Gastrocnemius medialis (tissue), 4 donors: Measurements from ENCODE around the gene ARRDC2. TPM values are rescaled to one million over a fixed set of nuclear protein-coding genes. Genes with fewer than 3 reads are reported as not detected.

Experiments
- ATAC-seq, 2 donors: fragments of 150-250 bp; one replicate each; pipeline ENCODE4 v1.9.1; 2016
- DNase-seq, 2 donors: peaks; one replicate each; pipeline ENCODE4 v3.0.0-alpha.2; 2019
- H3K27ac ChIP-seq, 4 donors: fragments of 200-600 bp; sonication (generic); 1 replicate in 1 of 4; 2 replicates in 3 of 4; pipeline ENCODE4 v1.5.1; 2016 to 2018; ENCODE audit warnings: mild to moderate bottlenecking in 2 of 4, moderate library complexity in 1 of 4
- H3K27me3 ChIP-seq, 3 donors: fragments of 200-600 bp; sonication (generic) in 2 of 3; 1 replicate in 1 of 3; 2 replicates in 2 of 3; pipeline versions ENCODE4 v1.5.1 to v1.6.0; 2016 to 2019; ENCODE audit warnings: mild to moderate bottlenecking in 1 of 3, moderate library complexity in 1 of 3
- H3K36me3 ChIP-seq, 2 donors: fragments of 200-600 bp; sonication (generic) in 1 of 2; one replicate each; pipeline ENCODE4 v1.5.1; 2017 to 2018
- H3K4me1 ChIP-seq, 2 donors: fragments of 200-600 bp; sonication (generic) in 1 of 2; one replicate each; pipeline ENCODE4 v1.5.1; 2016 to 2017; ENCODE audit warnings: mild to moderate bottlenecking in 2 of 2
- H3K4me3 ChIP-seq, 4 donors: fragments of 200-600 bp; sonication (generic) in 3 of 4; 1 replicate in 1 of 4; 2 replicates in 3 of 4; pipeline ENCODE4 v1.5.1; 2016 to 2019; ENCODE audit warnings: mild to moderate bottlenecking in 2 of 4
- H3K9me3 ChIP-seq, 3 donors: fragments of 200-600 bp; sonication (generic) in 2 of 3; 1 replicate in 1 of 3; 2 replicates in 2 of 3; pipeline ENCODE4 v1.5.1; 2016 to 2019
- POLR2A ChIP-seq, 2 donors: fragments of 450-650 bp; IDR thresholded peaks; one replicate each; pipeline ENCODE4 v1.6.1; 2017; ENCODE audit warnings: antibody characterized with exemption in 2 of 2, mild to moderate bottlenecking in 2 of 2, moderate library complexity in 2 of 2
- in situ Hi-C, 4 donors: fragments of 200-750 bp; cut with MboI; loops; one replicate each; pipeline versions ENCODE4 v1.15.0 to v1.8.0; 2017; ENCODE audit warnings: low sequenced_read_pairs in 4 of 4
- intact Hi-C: fragments of 100-400 bp; cut with DNase I; formaldehyde crosslinking; loops from one replicate; pipeline ENCODE4 v1.15.1; 2023; ENCODE audit warnings: low total_unique reads
- total RNA-seq, 4 donors: library from RNA; depleted of rRNA; stranded (reverse); fragments of >200 nt; gene quantifications; one replicate each; pipeline versions ENCODE4 v1.1.0 to v1.2.3, GENCODE V29; 2016
- TF ChIP-seq, protein P1 (sequence below), 5 experiments: fragments of 450-650 bp in 3 of 5; fragments of 200-600 bp in 2 of 5; sonication (generic) in 2 of 5; IDR thresholded peaks in 4 of 5; conservative IDR thresholded peaks in 1 of 5; 1 replicate in 4 of 5; 2 replicates in 1 of 5; pipeline ENCODE4 v1.5.1; 2016 to 2019; ENCODE audit warnings: antibody characterized with exemption in 5 of 5, mild to moderate bottlenecking in 3 of 5, moderate library complexity in 3 of 5

The ARRDC2 gene
- total RNA-seq, 4 donors from 2014 or later = 476 to 810 (median 543) TPM

DNA sequence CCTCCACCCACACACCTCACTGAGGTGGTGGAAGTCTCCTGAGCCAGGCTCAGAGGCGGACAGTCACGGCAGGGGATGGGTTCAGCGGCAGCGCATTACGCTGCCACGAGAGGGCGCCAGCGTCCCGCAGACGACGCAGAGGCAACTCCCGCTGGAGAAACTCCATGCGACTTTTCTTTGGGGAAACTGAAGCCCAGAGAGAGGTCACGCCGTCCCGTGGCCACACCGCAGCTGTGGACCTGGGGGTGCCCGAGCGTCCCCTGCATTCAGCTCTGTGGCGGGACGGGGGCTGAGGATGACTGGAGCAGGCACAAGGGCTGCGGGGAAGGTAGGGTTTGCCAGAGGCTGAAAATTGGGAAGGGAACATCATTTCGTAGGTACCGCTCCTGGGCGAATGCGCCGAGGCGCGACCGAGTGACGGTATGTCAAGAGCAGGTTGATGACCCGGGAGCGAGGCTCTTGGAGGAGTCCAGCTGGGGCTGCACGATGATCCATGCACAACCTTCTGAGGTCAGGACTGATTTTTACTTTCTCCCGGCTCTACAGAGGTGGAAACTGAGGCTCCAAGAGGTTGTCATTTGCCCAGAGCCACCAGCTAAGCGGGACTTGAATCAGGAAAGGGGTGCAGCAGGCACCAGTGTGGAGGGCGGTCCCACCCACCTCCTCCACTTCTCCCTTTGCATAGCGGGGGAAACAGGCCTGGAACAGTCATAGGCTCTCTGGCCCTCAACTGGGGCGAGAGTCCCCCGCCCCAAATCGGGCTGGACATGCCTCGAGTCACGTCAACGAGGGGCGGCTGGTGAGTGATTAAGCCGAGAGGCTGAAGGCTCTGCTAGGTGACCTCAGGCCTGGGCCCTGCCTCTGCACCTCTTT lies 690 bp upstream of the ARRDC2 start:
- H3K27me3 ChIP-seq = peaks cover 0 to 2% (median 0%) of the 10 kb centered on the region in 3 donors
- H3K4me1 ChIP-seq = peaks cover under 1 to 12% of the 10 kb centered on the region in 2 donors
- peak overlapping the region; percentile 74 to 99 (median 83) for H3K4me3 ChIP-seq
- peak overlapping the region; percentile 89 to 100 (median 95) for H3K27ac ChIP-seq
- H3K9me3 ChIP-seq = no peaks in the 10 kb centered on the region
- intact Hi-C loops = loop anchor here (1.0 to 10.0 kb wide), 4 partner anchors 51 to 275 kb away; partner anchors contain the start of genes JUND, PIK3R2 and RAB3A
- peaks cover 7 to 39% of the 10 kb centered on the region in 2 donors for H3K36me3 ChIP-seq
- ATAC-seq (peak; percentile 61 to 74), DNase-seq (peak; percentile 81 to 84)
- TF ChIP-seq POLR2A (IDR thresholded peaks at IDR 0.05) = peak; percentile 76 to 90
- TF ChIP-seq, protein P1, sequence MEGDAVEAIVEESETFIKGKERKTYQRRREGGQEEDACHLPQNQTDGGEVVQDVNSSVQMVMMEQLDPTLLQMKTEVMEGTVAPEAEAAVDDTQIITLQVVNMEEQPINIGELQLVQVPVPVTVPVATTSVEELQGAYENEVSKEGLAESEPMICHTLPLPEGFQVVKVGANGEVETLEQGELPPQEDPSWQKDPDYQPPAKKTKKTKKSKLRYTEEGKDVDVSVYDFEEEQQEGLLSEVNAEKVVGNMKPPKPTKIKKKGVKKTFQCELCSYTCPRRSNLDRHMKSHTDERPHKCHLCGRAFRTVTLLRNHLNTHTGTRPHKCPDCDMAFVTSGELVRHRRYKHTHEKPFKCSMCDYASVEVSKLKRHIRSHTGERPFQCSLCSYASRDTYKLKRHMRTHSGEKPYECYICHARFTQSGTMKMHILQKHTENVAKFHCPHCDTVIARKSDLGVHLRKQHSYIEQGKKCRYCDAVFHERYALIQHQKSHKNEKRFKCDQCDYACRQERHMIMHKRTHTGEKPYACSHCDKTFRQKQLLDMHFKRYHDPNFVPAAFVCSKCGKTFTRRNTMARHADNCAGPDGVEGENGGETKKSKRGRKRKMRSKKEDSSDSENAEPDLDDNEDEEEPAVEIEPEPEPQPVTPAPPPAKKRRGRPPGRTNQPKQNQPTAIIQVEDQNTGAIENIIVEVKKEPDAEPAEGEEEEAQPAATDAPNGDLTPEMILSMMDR (IDR thresholded peaks at IDR 0.05 in 4 of 5, conservative IDR thresholded peaks at IDR 0.05 in 1 of 5) = peak; percentile 97 to 100 (median 99)
- in situ Hi-C loops = loop anchor here in 2 of 4 donors (5.0 to 10.0 kb wide), 2 partner anchors 48 to 50 kb away; no protein-coding TSS in a partner anchor

DNA sequence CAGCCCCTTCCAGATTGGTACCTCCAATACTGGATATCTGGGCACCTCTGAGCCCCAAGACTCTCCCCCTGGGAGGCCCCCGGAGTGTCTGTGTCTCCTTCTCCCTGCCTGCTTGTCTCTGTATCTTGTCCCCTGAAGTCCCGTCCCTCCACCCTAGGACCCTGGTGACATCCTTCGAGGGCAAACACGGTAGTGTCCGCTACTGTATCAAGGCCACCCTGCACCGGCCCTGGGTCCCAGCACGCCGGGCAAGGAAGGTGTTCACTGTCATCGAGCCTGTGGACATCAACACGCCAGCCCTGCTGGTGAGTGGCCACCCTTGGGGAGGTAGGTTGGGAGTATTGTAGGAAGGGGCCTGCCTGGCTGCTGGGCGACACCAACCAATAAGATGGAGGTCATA lies 844 bp downstream of the ARRDC2 start:
- Histone ChIP-seq H3K27ac (peak overlapping the region; percentile 89 to 100 (median 95)), H3K36me3 (peaks cover 7 to 54% of the 10 kb centered on the region in 2 donors), H3K9me3 (no peaks in the 10 kb centered on the region), H3K4me1 (peaks cover 12 to 23% of the 10 kb centered on the region in 2 donors), H3K4me3 (peak overlapping the region; percentile 74 to 99 (median 83)), H3K27me3 (no peaks in the 10 kb centered on the region)
- DNase-seq (no peak), ATAC-seq (no peak)
- intact Hi-C loops (loop anchor here (5.0 to 10.0 kb wide), 3 partner anchors 146 to 273 kb away; partner anchors contain the start of genes JUND, PIK3R2 and RAB3A), in situ Hi-C loops (loop anchor here in 2 of 4 donors (5.0 to 10.0 kb wide), 2 partner anchors 46 to 48 kb away; no protein-coding TSS in a partner anchor)
- TF ChIP-seq, protein P1 (IDR thresholded peaks at IDR 0.05 in 4 of 5, conservative IDR thresholded peaks at IDR 0.05 in 1 of 5) = no peak
- no peak for TF ChIP-seq POLR2A (IDR thresholded peaks at IDR 0.05)

DNA sequence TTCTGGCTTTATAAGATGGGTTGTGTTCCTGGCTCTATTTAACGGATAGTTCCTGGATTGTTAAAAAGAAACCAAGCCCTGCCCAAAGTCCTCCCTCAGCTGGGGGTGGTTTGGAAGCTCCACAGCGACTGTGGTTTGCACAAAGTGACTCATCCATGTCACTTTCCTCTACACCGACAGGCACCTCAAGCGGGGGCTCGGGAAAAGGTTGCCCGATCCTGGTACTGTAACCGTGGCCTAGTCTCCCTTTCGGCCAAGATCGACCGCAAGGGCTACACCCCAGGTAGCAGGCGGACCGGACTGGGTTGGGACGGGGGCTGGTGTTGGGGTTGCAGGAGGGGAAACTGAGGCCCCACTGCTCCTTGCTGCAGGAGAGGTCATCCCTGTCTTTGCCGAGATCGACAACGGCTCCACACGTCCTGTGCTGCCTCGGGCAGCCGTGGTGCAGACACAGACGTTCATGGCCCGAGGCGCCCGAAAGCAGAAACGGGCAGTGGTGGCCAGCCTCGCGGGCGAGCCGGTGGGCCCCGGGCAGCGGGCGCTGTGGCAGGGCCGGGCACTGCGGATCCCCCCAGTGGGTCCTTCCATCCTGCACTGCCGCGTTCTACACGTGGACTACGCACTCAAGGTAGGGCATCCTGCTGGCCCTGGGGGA lies 1.6 kb downstream of the ARRDC2 start:
- DNase-seq = peak in 1 of 2 donors; percentile 52

DNA sequence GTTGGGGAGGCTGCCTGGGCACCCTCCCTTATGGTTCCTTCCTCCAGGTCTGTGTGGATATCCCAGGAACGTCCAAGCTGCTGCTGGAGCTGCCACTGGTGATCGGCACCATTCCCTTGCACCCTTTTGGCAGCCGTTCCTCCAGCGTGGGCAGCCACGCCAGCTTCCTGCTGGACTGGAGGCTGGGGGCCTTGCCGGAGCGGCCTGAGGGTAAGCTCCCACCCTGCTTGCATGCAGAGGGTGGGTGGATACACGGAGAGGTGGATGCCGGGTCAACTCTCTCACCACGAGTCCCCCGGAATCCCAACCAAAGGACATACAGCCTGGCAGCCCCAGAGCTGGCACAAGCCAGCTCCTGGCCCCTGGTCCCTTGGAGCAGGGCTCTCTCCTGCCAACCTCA lies 2.2 kb downstream of the ARRDC2 start:
- DNase-seq = peak in 1 of 2 donors; percentile 40

More for the DNA sequence above, 1.6 kb downstream of the ARRDC2 start:
- in situ Hi-C loops (loop anchor here in 2 of 4 donors (5.0 to 10.0 kb wide), 2 partner anchors 45 to 48 kb away; no protein-coding TSS in a partner anchor), intact Hi-C loops (loop anchor here (2.0 to 10.0 kb wide), 4 partner anchors 145 to 543 kb away; partner anchors contain the start of genes JUND, PIK3R2 and RAB3A)
- peaks cover 7 to 62% of the 10 kb centered on the region in 2 donors for H3K36me3 ChIP-seq
- no peak for ATAC-seq
- TF ChIP-seq POLR2A (IDR thresholded peaks at IDR 0.05) = peak in 1 of 2 donors; percentile 48
- TF ChIP-seq, protein P1 (IDR thresholded peaks at IDR 0.05 in 4 of 5, conservative IDR thresholded peaks at IDR 0.05 in 1 of 5) = no peak
- no peaks in the 10 kb centered on the region for H3K9me3 ChIP-seq
- peaks cover 20 to 30% of the 10 kb centered on the region in 2 donors for H3K4me1 ChIP-seq
- H3K4me3 ChIP-seq = peak overlapping the region; percentile 74 to 99 (median 83)
- peak overlapping the region; percentile 89 to 100 (median 95) for H3K27ac ChIP-seq
- no peaks in the 10 kb centered on the region for H3K27me3 ChIP-seq

More for the DNA sequence above, 2.2 kb downstream of the ARRDC2 start:
- peaks cover 7 to 68% of the 10 kb centered on the region in 2 donors for H3K36me3 ChIP-seq
- peak overlapping the region; percentile 74 to 99 (median 83) for H3K4me3 ChIP-seq
- peak overlapping the region; percentile 89 to 100 (median 95) for H3K27ac ChIP-seq
- H3K4me1 ChIP-seq = peaks cover 26 to 36% of the 10 kb centered on the region in 2 donors
- no peaks in the 10 kb centered on the region for H3K9me3 ChIP-seq
- in situ Hi-C loops = no loop called here
- H3K27me3 ChIP-seq = no peaks in the 10 kb centered on the region
- TF ChIP-seq, protein P1 (IDR thresholded peaks at IDR 0.05 in 4 of 5, conservative IDR thresholded peaks at IDR 0.05 in 1 of 5) = no peak
- TF ChIP-seq POLR2A (IDR thresholded peaks at IDR 0.05) = peak in 1 of 2 donors; percentile 31
- ATAC-seq = no peak
- intact Hi-C loops = loop anchor here (2.0 kb wide), 1 partner anchor 543 kb away; no protein-coding TSS in a partner anchor
